ENCODE results near the gene TNPO1.
"Not testable (repeated sequence)": the region's sequence is repeated elsewhere in the genome, so short reads cannot be mapped to it uniquely, and the experiment has no call there.

Gene TNPO1

DNA sequence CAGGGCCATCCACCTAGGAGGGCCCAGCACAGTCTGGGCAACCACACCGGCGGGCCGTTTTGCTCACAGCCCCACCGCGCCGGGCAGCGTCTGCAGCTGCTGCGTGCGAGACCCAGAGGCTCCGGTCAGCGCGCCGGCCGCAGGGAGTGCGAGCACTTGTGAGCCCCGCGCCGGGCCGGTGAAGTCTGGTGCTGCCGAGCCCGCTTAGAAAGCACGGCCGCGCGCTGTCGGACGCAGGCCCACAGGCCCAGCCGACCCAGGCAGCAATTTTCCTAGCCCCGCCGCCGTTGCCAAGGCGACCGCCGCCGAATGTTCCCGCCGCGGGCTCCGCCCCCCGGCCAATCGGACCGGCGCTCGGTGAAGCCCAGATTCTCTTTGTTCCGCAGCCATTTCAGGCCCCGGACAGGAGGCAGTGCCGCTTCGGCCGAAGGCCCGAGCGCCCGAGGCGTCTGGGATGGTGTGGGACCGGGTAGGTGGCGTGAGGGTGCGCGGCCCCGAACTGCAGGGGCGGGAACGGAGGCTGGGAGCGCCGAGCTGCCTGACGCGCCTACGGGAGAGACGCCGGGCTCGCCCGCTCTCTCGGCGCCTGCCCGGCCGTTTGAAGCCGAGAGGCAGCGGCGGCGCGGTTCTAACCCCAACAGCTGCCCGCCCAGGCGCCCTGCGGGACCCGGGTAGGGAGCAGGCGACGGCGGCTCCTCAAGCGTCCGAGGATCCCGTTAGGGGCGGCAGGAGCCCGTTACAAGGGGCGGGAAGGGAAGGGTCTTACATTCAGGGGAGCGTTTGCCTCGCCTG is at the start of gene TNPO1:
TNPO1 (plus strand) TSS at position 378 of the 792 bp plus-strand sequence; CDS start at position 455, 77 bp downstream.
- peak; percentile 96 for DNase-seq

- DNase-seq: peak; percentile 12
These were observed 49.0 kb upstream of the TNPO1 start for GRCh38 chr5:72767289-72768010.

DNA sequence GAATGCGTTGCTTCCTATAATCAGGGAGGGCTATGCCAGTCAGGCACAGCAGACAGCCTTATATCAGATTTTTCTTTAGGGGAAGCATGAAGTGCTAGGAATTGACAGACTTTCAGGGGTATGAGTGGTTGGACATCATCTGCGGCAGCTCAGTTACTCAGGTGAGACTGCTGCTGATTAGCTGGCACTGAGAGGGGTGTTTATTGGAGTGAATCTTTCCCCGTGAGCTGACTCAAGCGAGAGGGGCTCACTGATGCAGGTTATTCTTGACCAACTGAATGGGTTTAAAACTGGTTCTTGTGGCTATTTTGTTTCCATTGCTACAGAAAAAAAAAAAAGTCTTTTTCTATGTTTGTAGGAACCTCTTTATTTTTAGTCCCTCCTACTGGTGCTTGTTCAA is 46.2 kb upstream of the TNPO1 start:
- DNase-seq: no peak

DNA sequence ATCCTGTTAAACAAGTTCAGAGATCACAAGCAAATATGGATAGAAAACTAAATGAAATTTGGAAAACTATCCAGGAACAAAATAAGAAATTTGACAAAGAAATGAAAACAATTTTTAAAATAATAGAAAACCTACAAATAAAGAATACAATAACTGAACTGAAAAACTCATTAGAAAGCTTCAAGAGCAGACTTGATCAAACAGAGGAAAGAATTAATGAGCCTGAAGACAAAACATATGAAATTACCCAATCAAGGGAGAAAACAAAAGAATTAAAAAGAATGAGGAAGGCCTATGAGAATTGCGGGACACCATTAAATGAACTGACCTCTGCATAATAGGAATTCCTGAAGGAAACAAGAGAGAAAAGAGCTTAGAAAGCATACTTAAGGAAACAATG is 39.8 kb upstream of the TNPO1 start:
- no peak for DNase-seq

- DNase-seq: no peak
These were observed 36.9 kb upstream of the TNPO1 start for GRCh38 chr5:72779520-72779919.

GRCh38 chr5:72783354-72783753 is 33.1 kb upstream of the TNPO1 start:
- no peak for DNase-seq

- no peak for DNase-seq
These were observed 32.3 kb upstream of the TNPO1 start for GRCh38 chr5:72784129-72784528.

GRCh38 chr5:72785801-72786200 is 30.7 kb upstream of the TNPO1 start:
- no peak for DNase-seq

- DNase-seq: no peak
These were observed 29.8 kb upstream of the TNPO1 start for GRCh38 chr5:72786676-72787075.

- no peak for DNase-seq
These were observed 27.5 kb upstream of the TNPO1 start for GRCh38 chr5:72788866-72789505.

DNA sequence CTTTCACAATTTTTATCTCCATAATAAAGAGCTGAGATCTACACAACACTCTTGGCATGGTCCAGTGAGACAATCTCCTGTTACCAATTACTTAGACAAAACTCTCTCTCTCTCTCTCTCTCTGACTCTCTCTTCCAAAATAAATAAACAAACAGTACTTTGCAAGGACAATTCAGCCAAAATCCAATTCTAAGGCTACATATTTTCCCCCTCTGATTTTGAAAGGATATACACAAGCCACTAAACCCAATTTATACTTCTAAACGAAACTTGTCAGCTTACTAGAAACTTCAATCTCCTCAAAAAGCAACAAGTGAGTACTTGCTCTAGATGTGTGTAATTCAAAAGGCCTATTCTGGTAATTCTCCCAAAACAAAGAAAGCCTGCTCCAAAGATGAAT is 26.3 kb upstream of the TNPO1 start:
- DNase-seq: no peak

DNA sequence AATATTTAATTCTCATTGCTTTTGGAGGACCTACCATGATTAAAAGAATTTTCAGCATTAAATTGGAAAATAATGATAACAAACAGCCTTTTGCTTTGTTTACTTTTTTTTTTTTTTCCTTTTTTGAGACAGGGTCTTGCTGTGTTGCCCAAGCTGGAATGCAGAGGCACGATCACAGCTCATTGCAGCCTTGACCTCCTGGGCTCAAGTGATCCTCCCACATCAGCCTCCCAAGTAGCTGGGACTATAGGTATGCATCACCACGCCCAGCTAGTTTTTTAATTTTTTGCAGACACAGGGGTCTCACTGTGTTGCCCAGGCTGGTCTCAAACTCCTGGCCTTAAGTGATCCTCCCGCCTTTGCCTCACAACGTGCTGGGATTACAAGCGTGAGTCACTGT is 23.8 kb upstream of the TNPO1 start:
- not testable (repeated sequence) for DNase-seq

DNA sequence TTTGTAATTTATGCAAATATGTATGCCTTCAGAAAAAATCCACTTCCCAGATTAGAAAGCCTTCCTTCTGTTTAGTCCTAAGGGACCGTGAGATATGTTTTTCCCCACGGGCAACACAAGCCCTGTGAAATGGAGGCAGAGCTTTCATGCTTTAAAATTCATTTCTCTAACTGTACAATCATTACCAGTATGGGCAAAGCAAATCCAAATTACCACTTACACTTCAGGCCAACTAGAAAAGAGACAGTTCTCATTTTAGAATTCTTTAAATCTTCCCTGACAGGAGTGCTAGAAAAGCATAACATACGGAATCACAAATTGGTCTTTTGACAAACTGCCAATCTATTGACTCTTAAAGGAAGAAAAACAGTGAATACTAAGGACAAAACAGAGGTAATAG is 20.5 kb upstream of the TNPO1 start:
- no peak for DNase-seq

GRCh38 chr5:72799721-72800120 is 16.7 kb upstream of the TNPO1 start:
- DNase-seq: no peak

GRCh38 chr5:72808637-72809036 is 7.8 kb upstream of the TNPO1 start:
- not testable (repeated sequence) for DNase-seq

- no peak for DNase-seq
These were observed 4.6 kb upstream of the TNPO1 start for GRCh38 chr5:72811849-72812248.

- DNase-seq: no peak
These were observed 4.0 kb upstream of the TNPO1 start for GRCh38 chr5:72812488-72812887.

GRCh38 chr5:72814104-72814503 is 2.4 kb upstream of the TNPO1 start:
- DNase-seq: peak; percentile 39

DNA sequence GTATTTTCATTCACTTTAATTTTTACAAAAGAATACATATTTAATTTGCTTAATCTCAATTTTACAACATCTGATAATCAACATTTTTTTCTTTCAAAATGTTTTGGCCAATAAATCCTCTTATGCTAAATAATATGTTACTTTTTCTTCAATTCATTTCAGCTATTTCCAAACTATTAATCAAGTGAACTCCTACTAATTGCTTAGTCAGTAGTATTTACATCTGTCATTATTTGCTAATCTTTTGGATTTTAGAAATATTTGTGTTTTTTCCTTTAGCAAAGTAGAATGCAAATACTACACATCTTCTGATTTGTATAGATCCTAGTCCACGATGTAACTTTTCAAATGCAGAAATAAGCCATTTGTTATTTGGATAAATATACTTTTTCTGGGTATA is 1.6 kb upstream of the TNPO1 start:
- peak; percentile 20 for DNase-seq

DNA sequence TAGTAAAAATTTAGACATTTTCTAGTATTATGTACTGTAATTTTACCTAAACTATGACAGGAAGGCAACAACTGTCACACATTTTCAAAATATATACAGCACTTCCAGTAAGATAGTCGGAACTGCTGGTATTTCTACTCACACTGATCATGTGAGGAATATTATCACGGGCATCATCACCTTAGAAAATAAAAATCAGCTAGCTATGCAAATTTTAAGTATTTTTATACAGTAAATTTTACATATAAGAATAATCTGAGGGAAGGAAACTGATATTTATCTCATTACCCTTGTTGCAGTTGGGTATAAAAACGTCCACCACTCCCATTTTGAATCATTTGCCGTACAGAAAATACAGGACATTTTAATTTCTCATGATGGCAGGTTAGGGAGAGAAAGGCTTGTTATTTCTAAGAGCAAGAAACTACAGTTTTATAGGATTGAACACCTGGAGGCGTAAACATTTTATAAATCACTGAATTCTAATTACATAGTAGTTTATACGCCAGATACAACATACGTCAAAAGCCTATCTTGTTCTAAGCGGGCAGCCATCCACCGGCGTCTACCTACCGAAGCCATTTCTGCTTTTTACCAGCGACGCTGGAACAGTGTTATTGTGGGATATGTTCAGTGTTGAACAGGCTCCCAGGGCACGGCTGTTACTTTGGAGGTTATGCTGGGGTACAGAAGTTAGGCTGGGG is 729 bp upstream of the TNPO1 start:
- no peak for DNase-seq

DNA sequence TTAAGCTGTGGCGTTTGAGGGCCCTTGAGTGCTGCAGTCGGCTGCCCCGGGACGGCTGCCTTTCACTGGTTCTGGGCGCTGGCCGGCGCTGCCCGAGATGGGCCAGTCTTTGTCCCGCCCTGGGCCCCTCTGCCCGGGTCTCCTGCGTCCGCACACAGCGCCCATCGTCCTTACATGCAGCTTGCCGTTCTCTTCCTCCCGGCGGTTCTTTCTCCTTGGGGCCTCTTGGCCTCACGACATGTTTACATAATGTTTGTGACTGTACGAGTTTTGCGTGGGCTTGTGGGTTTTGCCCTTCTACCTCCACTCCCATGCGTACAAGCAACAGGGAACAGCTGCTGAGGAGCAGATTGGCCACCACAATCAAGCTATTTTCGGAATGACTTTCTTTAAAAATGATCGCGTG is 618 bp downstream of the TNPO1 start:
- peak; percentile 92 for DNase-seq

DNA sequence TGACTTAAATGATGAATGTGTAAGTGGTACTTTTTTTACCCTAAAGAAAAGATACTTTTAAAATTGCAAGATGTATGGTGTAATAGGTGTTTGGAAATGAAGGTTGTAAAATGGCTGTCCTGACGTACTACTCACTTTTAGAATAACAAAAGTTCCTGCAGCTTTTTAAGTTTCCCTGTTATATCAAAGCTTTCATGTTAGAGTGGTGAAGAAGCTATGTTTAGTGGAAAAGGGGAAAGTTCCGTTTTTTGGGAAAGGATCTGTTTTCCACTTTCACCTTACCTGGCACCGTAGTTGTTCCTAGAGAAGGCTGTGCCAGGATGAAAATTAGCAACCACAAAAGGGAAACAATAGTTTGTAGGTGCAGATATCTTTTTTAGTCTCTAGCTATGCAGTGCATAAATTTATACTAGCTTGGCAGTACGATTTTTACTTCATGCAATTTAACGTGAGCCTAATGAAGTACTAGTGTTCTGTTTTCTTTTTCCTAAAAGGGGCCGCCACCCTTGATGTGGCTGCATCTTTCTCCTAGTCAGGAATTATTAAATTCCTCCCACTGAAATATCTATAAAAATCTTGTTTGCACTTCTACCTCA is 1.3 kb downstream of the TNPO1 start:
- DNase-seq: peak; percentile 76

Measured in eye (tissue), 1 donor.